GM12874 (cell line): ENCODE measurements around the gene VRK2.

Experiments used
- TF ChIP-seq, protein P1 (sequence below): IDR thresholded peaks from 2 replicates; pipeline ENCODE4 v1.5.1; 2011; ENCODE audit warnings: low read depth, mild to moderate bottlenecking, control low read depth, low read length, moderate library complexity; ENCODE audit not compliant: insufficient read depth

Gene VRK2

DNA sequence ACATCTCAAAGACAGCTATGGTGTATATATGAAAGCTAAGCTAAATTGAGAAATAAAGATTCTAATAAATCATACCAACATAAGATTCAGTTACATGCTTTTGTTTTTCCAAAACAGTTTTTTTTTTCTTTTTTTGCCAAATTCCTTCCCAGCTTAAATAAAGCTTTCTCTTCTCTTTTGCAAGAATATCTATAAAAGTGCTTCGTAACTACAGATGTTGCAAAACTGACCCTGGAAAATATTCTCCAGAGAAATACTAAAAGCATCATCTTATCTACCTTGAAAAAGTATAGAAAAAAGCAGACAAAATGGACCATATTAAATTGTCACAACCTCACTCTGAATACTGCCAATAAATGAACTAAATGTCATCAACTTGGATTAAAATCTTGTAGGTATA is 155.8 kb downstream of the VRK2 start:
- TF ChIP-seq, protein P1, sequence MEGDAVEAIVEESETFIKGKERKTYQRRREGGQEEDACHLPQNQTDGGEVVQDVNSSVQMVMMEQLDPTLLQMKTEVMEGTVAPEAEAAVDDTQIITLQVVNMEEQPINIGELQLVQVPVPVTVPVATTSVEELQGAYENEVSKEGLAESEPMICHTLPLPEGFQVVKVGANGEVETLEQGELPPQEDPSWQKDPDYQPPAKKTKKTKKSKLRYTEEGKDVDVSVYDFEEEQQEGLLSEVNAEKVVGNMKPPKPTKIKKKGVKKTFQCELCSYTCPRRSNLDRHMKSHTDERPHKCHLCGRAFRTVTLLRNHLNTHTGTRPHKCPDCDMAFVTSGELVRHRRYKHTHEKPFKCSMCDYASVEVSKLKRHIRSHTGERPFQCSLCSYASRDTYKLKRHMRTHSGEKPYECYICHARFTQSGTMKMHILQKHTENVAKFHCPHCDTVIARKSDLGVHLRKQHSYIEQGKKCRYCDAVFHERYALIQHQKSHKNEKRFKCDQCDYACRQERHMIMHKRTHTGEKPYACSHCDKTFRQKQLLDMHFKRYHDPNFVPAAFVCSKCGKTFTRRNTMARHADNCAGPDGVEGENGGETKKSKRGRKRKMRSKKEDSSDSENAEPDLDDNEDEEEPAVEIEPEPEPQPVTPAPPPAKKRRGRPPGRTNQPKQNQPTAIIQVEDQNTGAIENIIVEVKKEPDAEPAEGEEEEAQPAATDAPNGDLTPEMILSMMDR, result no peak

DNA sequence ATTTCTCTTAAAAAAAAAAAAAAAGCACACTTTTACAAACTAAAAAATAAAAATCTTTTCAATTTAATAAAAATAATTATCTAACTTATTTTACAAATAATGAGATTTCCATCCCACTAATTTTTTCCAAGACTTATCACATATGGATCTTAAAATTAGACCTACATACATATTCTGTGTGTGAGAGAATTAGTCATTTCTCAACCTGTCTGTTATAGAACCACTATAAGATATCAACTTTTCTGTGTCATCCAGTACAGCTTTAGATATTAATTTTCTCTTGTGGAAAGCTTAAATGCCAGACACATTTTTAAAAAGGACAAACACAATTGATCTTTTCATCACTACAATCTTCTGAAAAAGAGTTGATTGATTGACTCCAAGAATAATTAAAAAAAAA is 156.4 kb downstream of the VRK2 start:
- TF ChIP-seq, protein P1, result no peak

DNA sequence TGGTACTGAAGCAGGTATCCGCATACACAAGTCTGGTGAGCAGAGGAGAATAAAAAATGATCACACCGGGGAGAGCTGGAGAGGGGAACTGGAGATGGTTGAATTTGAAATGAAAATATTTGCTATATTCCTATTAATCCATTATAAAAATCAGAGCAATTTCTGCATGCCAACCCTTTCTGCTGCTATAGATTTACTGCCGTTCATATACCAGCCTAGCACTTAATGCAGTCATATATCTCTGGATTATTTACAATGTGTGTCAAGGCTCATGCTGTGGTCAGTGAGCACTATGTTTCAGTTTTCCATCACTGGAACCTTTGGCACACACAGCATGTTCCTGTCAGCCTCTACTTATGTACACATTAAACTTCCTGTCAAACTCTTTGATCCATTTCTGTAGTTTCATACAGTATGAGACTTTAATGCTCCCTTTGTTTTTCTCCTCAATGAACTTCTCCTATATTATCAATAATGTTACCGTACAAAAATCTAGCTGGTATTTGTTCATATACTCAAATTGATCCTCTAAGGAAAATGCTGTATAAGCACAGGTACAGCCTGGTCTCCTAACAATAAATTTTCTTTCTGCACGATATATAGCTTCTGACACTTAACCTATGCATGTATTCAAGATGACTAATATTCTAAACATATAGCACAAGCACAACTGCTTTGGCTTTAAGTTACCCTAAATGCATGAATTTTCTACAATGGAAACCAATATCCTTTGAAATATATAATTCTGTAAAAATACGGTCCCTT is 157.8 kb downstream of the VRK2 start:
- TF ChIP-seq, protein P1, result no peak

DNA sequence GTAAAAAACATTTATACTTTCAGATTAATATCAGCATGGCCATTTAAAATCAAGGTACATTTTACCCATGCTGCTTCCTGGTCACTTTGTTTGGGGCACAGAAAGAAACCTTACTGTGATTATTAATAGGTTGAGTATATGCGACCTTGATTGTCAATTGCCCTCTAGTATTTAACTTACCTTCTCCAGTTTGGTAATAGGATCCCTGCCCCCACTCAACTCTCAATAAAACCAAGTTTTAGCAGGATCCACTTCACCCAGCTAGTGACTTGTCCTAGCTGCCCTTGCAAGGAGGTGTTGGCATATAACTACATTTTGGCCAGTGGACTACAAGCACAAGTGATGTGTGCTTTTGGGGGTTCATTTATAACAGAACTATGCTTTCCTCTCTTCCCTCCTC is 160.2 kb downstream of the VRK2 start:
- TF ChIP-seq, protein P1, result no peak

DNA sequence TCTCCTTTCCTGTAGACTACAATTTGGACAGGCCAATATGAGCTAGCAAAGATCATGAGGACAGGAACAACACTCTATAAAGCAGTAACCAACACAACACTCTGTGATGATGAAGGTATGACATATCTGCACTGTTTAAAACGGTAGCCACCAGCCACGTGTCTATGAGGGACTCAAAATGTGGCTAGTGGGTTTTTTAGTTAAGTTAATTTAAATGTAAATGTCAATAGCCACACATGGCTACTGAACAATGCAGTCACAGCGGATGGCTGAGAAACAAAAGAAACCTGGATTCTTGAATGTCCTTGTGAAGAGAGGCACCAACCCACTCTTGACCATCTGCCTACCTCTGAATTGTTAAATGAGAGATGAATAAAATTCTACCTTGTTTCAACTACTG is 160.6 kb downstream of the VRK2 start:
- TF ChIP-seq, protein P1, result no peak
